GM12878 (cell line): ENCODE data around the gene SELENOH. TPM values are rescaled to one million over a fixed set of nuclear protein-coding genes. Genes with fewer than 3 reads are reported as not detected.

Experiments
- CTCF ChIP-seq, 3 experiments: IDR thresholded peaks in 2 of 3; conservative IDR thresholded peaks in 1 of 3; 2 replicates each; pipeline ENCODE4 v1.5.1; 2011; ENCODE audit warnings: low read depth in 3 of 3, low read length in 3 of 3, mild to moderate bottlenecking in 3 of 3, control low read depth in 2 of 3, moderate library complexity in 2 of 3, inconsistent platforms in 1 of 3, mixed read lengths in 1 of 3; ENCODE audit not compliant: control insufficient read depth in 2 of 3, insufficient read depth in 1 of 3; ENCODE audit errors: extremely low read depth in 1 of 3
- CUX1 ChIP-seq: IDR thresholded peaks from 2 replicates; pipeline ENCODE4 v1.6.1; 2012; ENCODE audit warnings: improper control_type of control experiment, low read depth, low read length; ENCODE audit not compliant: insufficient replicate concordance
- HDGF ChIP-seq: fragments of 450-650 bp; IDR thresholded peaks from 2 replicates; pipeline ENCODE4 v1.6.1; 2016; ENCODE audit warnings: antibody characterized with exemption
- HSF1 ChIP-seq: fragments of 150-350 bp; IDR thresholded peaks from 2 replicates; pipeline ENCODE4 v1.6.1; 2014; ENCODE audit warnings: mild to moderate bottlenecking, low read depth, low read length
- MTA3 ChIP-seq: IDR thresholded peaks from 2 replicates; pipeline ENCODE4 v1.6.1; 2012; ENCODE audit warnings: low read length, inconsistent platforms, borderline replicate concordance
- PRDM15 ChIP-seq: fragments of 450-650 bp; formaldehyde crosslinking; IDR thresholded peaks from 2 replicates; pipeline ENCODE4 v1.4.0; 2020; ENCODE audit warnings: mild to moderate bottlenecking, moderate library complexity
- USF2 ChIP-seq: IDR thresholded peaks from 2 replicates; pipeline ENCODE4 v1.6.1; 2011; ENCODE audit warnings: low read depth, low read length, improper control_type of control experiment, borderline replicate concordance
- WRNIP1 ChIP-seq: IDR thresholded peaks from 2 replicates; pipeline ENCODE4 v1.6.1; 2011; ENCODE audit warnings: low read depth, low read length, improper control_type of control experiment, borderline replicate concordance
- YY1 ChIP-seq: IDR thresholded peaks from 2 replicates; pipeline ENCODE4 v1.6.1; 2011; ENCODE audit warnings: low read depth, mild to moderate bottlenecking, low read length
- ZBTB33 ChIP-seq: fragments of 450-650 bp; IDR thresholded peaks from 2 replicates; pipeline ENCODE4 v1.6.1; 2017; ENCODE audit warnings: mild to moderate bottlenecking
- polyA plus RNA-seq, 11 experiments: library from polyadenylated mRNA; depleted of rRNA in 4 of 11; unstranded in 6 of 11; stranded (reverse) in 5 of 11; fragments of >200 nt; fragmentation: Nextera tagmentation in 4 of 11; fragmentation: Illumina TruSeq in 1 of 11; extraction: Ambion mirVana in 4 of 11; extraction: Trizol in 1 of 11; gene quantifications; 1 replicate in 1 of 11; 2 replicates in 10 of 11; pipeline versions ENCODE4 v1.2.1 to v1.2.3, GENCODE V29; 2011 to 2016; ENCODE audit warnings: inconsistent platforms in 2 of 11, missing spikeins in 2 of 11, low read depth in 1 of 11
- total RNA-seq, 4 experiments: library from RNA; depleted of rRNA in 3 of 4; stranded (reverse); fragments of >200 nt in 3 of 4; fragmentation: Illumina TruSeq in 1 of 4; extraction: Trizol in 1 of 4; gene quantifications; 2 replicates each; pipeline versions ENCODE4 v1.2.1 to v1.2.3, GENCODE V29; 2013 to 2021

The SELENOH gene
- total and polyA plus RNA-seq, 10 of the 15 experiments (the other 5 are each of a cell fraction or from before 2014, with no cell fraction given): 20.3 to 458 (median 200) TPM

- peak; percentile 95; the same call in 1 of the 2 replicates for TF ChIP-seq HDGF
- TF ChIP-seq WRNIP1: peak; percentile 99
- TF ChIP-seq USF2: peak; percentile 76
- 0 out of 2 replicates have a peak, but pooled peaks have one; percentile 57 for TF ChIP-seq HSF1
- no peak for TF ChIP-seq PRDM15 (CRISPR knock-in tag)
- TF ChIP-seq MTA3: peak; percentile 30; the same call in 1 of the 2 replicates
- no peak for TF ChIP-seq CTCF (IDR thresholded peaks at IDR 0.05 in 2 of 3, conservative IDR thresholded peaks at IDR 0.05 in 1 of 3; ENCODE audit: control insufficient read depth in 2 of 3, extremely low read depth in 1 of 3, insufficient read depth in 1 of 3, low read depth in 3 of 3, low read length in 3 of 3)
- no peak for TF ChIP-seq ZBTB33
- TF ChIP-seq CUX1: peak; percentile 33
- peak; percentile 89 for TF ChIP-seq YY1
These were observed at the start of gene SELENOH (continued) for GRCh38 chr11:57741132-57742086.
